ENCODE measurements around the gene DMGDH.
A peak's percentile ranks its signal among the peaks of the same experiment; 100 is the strongest.

The DMGDH gene

GRCh38 chr5:79062436-79062835, 7.0 kb downstream of the DMGDH start:
- no peak for DNase-seq

- DNase-seq: no peak
Observed at GRCh38 chr5:79059674-79060073, 9.8 kb downstream of the DMGDH start.

- no peak for DNase-seq
Observed at GRCh38 chr5:79056847-79057246, 12.6 kb downstream of the DMGDH start.

GRCh38 chr5:79055017-79055416, 14.5 kb downstream of the DMGDH start:
- DNase-seq: no peak

- no peak for DNase-seq
Observed at GRCh38 chr5:79053321-79053720, 16.2 kb downstream of the DMGDH start.

- no peak for DNase-seq
Observed at GRCh38 chr5:79050498-79050897, 19.0 kb downstream of the DMGDH start.

GRCh38 chr5:79048437-79048836, 21.0 kb downstream of the DMGDH start:
- no peak for DNase-seq

GRCh38 chr5:79047199-79047598, 22.3 kb downstream of the DMGDH start:
- no peak for DNase-seq

GRCh38 chr5:79042188-79042587, 27.3 kb downstream of the DMGDH start:
- DNase-seq: no peak

GRCh38 chr5:79036769-79037168, 32.7 kb downstream of the DMGDH start:
- DNase-seq: no peak

GRCh38 chr5:79035237-79035636, 34.2 kb downstream of the DMGDH start:
- no peak for DNase-seq

GRCh38 chr5:79032782-79033181, 36.7 kb downstream of the DMGDH start:
- no peak for DNase-seq

GRCh38 chr5:79032031-79032695, 37.3 kb downstream of the DMGDH start:
- DNase-seq: no peak

GRCh38 chr5:79031485-79031867, 38.0 kb downstream of the DMGDH start:
- DNase-seq: no peak

- no peak for DNase-seq
Observed at GRCh38 chr5:79030663-79031484, 38.6 kb downstream of the DMGDH start.

GRCh38 chr5:79025054-79025472, 44.4 kb downstream of the DMGDH start:
- peak; percentile 40 for DNase-seq

- DNase-seq: no peak
Observed at GRCh38 chr5:79023947-79024346, 45.5 kb downstream of the DMGDH start.

- DNase-seq: no peak
Observed at GRCh38 chr5:79023348-79023747, 46.1 kb downstream of the DMGDH start.

GRCh38 chr5:79022771-79023170, 46.7 kb downstream of the DMGDH start:
- DNase-seq: no peak

- DNase-seq: no peak
Observed at GRCh38 chr5:79021753-79022152, 47.7 kb downstream of the DMGDH start.

GRCh38 chr5:79020861-79021561, 48.5 kb downstream of the DMGDH start:
- peak; percentile 35 for DNase-seq

- DNase-seq: no peak
Observed at GRCh38 chr5:79014631-79015030, 54.8 kb downstream of the DMGDH start.

GRCh38 chr5:79011869-79012268, 57.6 kb downstream of the DMGDH start:
- DNase-seq: no peak
